Spinal cord (tissue), 10 donors: ENCODE measurements around the gene OSTM1. TPM values are rescaled to one million over a fixed set of nuclear protein-coding genes. Genes with fewer than 3 reads are reported as not detected.
A peak's percentile ranks its signal among the peaks of the same experiment; 100 is the strongest.

Source experiments
- DNase-seq, 6 donors: peaks; one replicate each; pipeline versions ENCODE4 v3.0.0 to v3.0.0-alpha.2; 2013 to 2015; ENCODE audit warnings: low spot score in 6 of 6, low read depth in 4 of 6
- H3K27ac ChIP-seq: one replicate; pipeline ENCODE4 v1.5.1; 2013; ENCODE audit warnings: low read depth, low read length, control low read depth
- H3K27me3 ChIP-seq: one replicate; pipeline ENCODE4 v1.6.1; 2013; ENCODE audit warnings: low read length; ENCODE audit not compliant: control insufficient read depth, insufficient read depth
- H3K36me3 ChIP-seq: one replicate; pipeline ENCODE4 v1.6.1; 2013; ENCODE audit warnings: low read length; ENCODE audit not compliant: control insufficient read depth, insufficient read depth
- H3K4me1 ChIP-seq: one replicate; pipeline ENCODE4 v1.6.1; 2013; ENCODE audit warnings: low read length; ENCODE audit not compliant: control insufficient read depth, insufficient read depth
- H3K4me3 ChIP-seq: one replicate; pipeline ENCODE4 v1.5.1; 2013; ENCODE audit warnings: low read depth, low read length, control low read depth
- H3K9me3 ChIP-seq: one replicate; pipeline ENCODE4 v1.6.1; 2013; ENCODE audit warnings: low read length; ENCODE audit not compliant: control insufficient read depth, insufficient read depth
- WGBS: methylation state at CpG from one replicate; pipeline ENCODE4 v1.1.5; 2013; ENCODE audit warnings: missing lambda C conversion rate; ENCODE audit not compliant: insufficient coverage; 5-methylcytosine and 5-hydroxymethylcytosine counted together
- long read RNA-seq, 4 donors: transcript quantifications; one replicate each; lab custom pipeline, GENCODE V29; 2026
- polyA plus RNA-seq, 2 donors: library from polyadenylated mRNA; unstranded; fragments of 120-200 nt; gene quantifications; one replicate each; pipeline ENCODE4 v1.2.1, GENCODE V29; 2013; ENCODE audit not compliant: insufficient read length in 2 of 2
- total RNA-seq, 2 donors: library from RNA; depleted of rRNA in 1 of 2; stranded (reverse); fragments of 120-200 nt in 1 of 2; fragments of >200 nt in 1 of 2; gene quantifications; one replicate each; pipeline versions ENCODE4 v1.2.3 to v1.2.4, GENCODE V29; 2013 to 2014
- donor health status: healthy.

Gene OSTM1, protein sequence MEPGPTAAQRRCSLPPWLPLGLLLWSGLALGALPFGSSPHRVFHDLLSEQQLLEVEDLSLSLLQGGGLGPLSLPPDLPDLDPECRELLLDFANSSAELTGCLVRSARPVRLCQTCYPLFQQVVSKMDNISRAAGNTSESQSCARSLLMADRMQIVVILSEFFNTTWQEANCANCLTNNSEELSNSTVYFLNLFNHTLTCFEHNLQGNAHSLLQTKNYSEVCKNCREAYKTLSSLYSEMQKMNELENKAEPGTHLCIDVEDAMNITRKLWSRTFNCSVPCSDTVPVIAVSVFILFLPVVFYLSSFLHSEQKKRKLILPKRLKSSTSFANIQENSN
- total RNA-seq (10 to 100 TPM; 38.2 to 52.0 TPM), polyA plus RNA-seq (10 to 100 TPM; 35.2 to 50.4 TPM)
- long read RNA-seq, donor 1, full-length matches to known transcripts: 19 of 19 reads
- long read RNA-seq, donor 1, partial matches to known transcripts: 0 of 19 reads
- long read RNA-seq, donor 1, other reads (novel, unspliced or antisense): 0 of 19 reads
- long read RNA-seq, donor 2, full-length matches to known transcripts: 4 of 4 reads
- long read RNA-seq, donor 2, partial matches to known transcripts: 0 of 4 reads
- long read RNA-seq, donor 2, other reads (novel, unspliced or antisense): 0 of 4 reads
- long read RNA-seq, donor 3, full-length matches to known transcripts: 6 of 6 reads
- long read RNA-seq, donor 3, partial matches to known transcripts: 0 of 6 reads
- long read RNA-seq, donor 3, other reads (novel, unspliced or antisense): 0 of 6 reads
- long read RNA-seq, donor 4, full-length matches to known transcripts: 3 of 3 reads
- long read RNA-seq, donor 4, partial matches to known transcripts: 0 of 3 reads
- long read RNA-seq, donor 4, other reads (novel, unspliced or antisense): 0 of 3 reads

DNA sequence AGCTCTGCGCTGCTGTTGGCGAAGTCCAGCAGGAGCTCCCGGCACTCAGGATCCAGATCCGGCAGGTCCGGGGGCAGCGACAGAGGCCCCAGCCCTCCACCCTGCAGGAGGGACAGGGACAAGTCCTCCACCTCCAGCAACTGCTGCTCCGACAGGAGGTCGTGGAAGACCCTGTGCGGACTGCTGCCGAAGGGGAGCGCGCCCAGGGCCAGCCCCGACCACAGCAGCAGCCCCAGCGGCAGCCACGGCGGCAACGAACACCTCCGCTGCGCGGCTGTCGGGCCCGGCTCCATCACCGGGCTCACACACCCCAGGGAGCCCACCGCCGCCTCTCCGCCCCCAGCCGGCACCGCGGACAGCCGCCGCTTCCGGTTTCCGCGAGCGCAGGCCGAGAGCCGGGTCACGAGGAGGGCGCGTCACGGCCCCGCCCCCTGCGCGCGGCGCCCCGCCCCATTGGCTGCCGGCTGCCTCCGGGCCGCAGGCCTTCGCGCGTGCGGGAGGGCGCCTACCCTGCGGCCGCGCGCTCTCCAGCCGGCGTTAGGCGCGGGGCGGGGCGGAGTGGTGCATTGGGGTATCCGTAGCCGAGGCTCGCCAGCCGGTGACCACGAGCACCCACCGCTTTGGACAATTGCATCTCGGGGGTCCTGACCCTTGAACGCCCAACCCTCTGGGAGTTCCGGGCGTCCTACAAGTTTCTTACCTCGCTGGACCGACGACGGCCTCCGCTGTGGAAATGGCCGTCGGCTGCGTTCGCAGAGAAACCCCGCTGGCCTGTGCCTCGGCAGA is at the start of gene OSTM1:
Gene OSTM1 (minus strand): TSS at position 383 of the 786 bp plus-strand sequence. CDS start 90 bp downstream, at position 293.
- under 1% methylated on average over 86 of the region's 86 CpGs for WGBS
- Histone ChIP-seq H3K4me3 (peak within 1 kb of the TSS; percentile 92), H3K4me1 (peaks cover 13% of the 10 kb centered on the region), H3K27ac (peak within 1 kb of the TSS; percentile 76), H3K9me3 (no peaks in the 10 kb centered on the region), H3K36me3 (peaks cover 3% of the 10 kb centered on the region), H3K27me3 (no peaks in the 10 kb centered on the region)
- peak; percentile 72 to 96 (median 84) for DNase-seq

DNA sequence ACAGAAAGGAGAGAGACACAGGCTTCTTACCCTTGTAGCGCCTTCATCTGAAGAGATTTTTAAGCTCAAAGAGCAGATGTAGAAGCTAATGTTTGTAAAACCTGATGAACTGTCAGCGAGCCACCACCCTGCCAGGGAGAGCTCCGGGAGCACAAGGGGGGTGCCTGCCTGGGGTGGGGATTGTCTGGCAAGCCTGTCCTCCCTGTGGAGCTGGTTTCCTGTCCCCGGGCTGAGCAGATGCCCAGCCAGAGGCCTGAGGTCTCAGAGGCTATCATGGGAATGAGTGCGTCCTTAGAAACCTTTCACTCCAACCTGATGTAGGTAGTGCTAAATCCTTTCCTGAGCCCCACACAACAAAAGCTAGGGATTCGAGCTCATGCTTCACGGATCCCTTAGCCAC is 49.4 kb upstream of the OSTM1 start:
- H3K27me3 ChIP-seq: peaks cover 87% of the 10 kb centered on the region
- no peaks in the 10 kb centered on the region for H3K9me3 ChIP-seq
- WGBS: 34% methylated on average over 6 of the region's 7 CpGs
- H3K4me1 ChIP-seq: peaks cover 14% of the 10 kb centered on the region
- no peak overlapping the region for H3K27ac ChIP-seq
- peak in 1 of 6 donors; percentile 4 for DNase-seq
- no peaks in the 10 kb centered on the region for H3K36me3 ChIP-seq
- no peak overlapping the region for H3K4me3 ChIP-seq

DNA sequence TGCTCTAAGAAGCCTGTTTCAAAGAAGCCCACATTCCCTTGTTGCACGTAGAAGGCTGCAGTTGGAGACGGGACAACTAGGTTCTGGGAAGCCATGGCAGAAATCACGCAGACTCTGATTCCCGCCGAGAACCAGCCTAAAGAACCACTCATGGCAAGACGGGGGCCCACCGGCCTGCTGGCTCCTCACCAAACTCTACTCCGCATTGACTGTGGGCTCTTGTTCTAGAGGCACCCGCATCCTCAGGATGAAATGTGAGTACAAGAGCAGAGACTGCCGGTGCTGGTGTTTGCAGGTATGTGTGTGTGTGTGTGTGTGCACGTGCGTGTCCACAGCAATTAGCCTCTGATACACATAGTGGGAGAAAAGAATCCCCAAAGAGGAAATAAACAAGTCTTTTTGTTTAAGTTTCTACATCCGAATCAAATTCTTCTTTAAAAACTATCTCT is 49.0 kb upstream of the OSTM1 start:
- Histone ChIP-seq H3K27me3 (peaks cover 87% of the 10 kb centered on the region), H3K4me3 (no peak overlapping the region), H3K36me3 (no peaks in the 10 kb centered on the region), H3K9me3 (no peaks in the 10 kb centered on the region), H3K27ac (no peak overlapping the region), H3K4me1 (peaks cover 18% of the 10 kb centered on the region)
- WGBS: 10% methylated on average over 6 of the region's 13 CpGs
- peak in 2 of 6 donors; percentile 4 to 40 for DNase-seq

DNA sequence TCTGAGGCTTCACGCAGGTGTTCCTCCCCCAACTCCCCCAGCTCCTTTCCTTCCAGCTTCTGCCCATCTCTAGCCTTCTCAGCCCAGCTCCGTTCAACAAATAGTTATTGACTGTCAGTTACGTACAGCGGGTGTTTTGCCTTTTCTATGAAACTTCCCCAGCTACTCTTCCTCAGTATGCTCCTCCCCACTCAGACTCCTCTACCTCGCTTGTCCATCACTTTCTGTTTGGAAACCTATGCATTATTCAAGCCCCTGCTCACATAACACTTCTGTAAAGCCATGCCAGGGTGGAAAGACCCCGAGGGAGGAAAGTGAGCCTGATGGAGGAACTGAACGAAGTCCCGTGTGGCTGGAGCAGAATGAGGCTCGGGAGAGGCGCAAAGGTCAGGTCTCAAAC is 47.1 kb upstream of the OSTM1 start:
- Histone ChIP-seq H3K4me3 (no peak overlapping the region), H3K36me3 (no peaks in the 10 kb centered on the region), H3K27ac (no peak overlapping the region), H3K27me3 (peaks cover 93% of the 10 kb centered on the region), H3K4me1 (peaks cover 35% of the 10 kb centered on the region), H3K9me3 (no peaks in the 10 kb centered on the region)
- no peak for DNase-seq
- WGBS: 43% methylated on average over 10 of the region's 10 CpGs

DNA sequence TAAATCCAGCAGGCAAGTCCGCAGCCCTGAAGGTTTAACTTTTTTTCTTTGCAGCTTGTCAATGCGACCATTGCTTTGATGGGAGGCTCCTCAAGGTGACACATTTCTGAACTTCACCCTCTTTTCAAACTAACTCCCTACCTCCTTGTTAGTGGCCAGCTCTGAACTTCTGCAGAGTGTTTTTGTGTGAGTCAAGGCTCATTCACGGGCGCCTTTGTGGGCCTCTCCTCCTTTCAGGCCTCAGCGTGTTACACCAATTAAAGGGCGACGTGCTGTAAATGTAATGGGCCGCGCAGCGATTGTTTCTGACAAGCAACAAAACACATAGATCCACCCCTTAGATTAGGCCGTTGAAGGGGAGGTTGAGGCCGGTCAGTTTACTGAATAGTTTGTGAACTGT is 45.8 kb upstream of the OSTM1 start:
- 44% methylated on average over 2 of the region's 12 CpGs for WGBS
- peak in 2 of 6 donors; percentile 75 to 76 for DNase-seq

DNA sequence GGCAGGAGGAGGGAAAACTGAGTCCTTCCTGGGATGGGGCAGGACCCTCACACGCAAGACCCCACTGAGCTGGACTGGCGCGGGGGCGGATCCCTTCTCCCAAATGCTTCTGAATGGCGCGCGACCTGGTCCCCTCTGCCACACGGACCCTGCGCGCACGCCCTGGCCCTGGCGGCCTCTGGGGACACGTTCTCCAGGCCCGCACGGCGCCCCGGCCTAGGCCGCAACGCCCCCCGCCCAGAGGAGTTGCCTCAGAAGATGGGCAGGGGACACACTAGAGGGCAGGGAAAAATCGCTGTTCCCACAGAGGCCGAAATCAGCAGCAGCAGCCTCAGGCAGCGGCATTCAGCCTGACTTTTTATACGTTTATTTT is 45.2 kb upstream of the OSTM1 start:
- peaks cover 46% of the 10 kb centered on the region for H3K4me1 ChIP-seq
- no peak overlapping the region for H3K27ac ChIP-seq
- H3K36me3 ChIP-seq: no peaks in the 10 kb centered on the region
- H3K27me3 ChIP-seq: peaks cover 97% of the 10 kb centered on the region
- WGBS: 17% methylated on average over 23 of the region's 24 CpGs
- H3K4me3 ChIP-seq: no peak overlapping the region
- DNase-seq: peak in 2 of 6 donors; percentile 4 to 25
- no peaks in the 10 kb centered on the region for H3K9me3 ChIP-seq

More for the DNA sequence above, 45.8 kb upstream of the OSTM1 start:
- Histone ChIP-seq H3K27ac (no peak overlapping the region), H3K27me3 (peaks cover 97% of the 10 kb centered on the region), H3K36me3 (no peaks in the 10 kb centered on the region), H3K4me1 (peaks cover 41% of the 10 kb centered on the region), H3K9me3 (no peaks in the 10 kb centered on the region), H3K4me3 (no peak overlapping the region)

DNA sequence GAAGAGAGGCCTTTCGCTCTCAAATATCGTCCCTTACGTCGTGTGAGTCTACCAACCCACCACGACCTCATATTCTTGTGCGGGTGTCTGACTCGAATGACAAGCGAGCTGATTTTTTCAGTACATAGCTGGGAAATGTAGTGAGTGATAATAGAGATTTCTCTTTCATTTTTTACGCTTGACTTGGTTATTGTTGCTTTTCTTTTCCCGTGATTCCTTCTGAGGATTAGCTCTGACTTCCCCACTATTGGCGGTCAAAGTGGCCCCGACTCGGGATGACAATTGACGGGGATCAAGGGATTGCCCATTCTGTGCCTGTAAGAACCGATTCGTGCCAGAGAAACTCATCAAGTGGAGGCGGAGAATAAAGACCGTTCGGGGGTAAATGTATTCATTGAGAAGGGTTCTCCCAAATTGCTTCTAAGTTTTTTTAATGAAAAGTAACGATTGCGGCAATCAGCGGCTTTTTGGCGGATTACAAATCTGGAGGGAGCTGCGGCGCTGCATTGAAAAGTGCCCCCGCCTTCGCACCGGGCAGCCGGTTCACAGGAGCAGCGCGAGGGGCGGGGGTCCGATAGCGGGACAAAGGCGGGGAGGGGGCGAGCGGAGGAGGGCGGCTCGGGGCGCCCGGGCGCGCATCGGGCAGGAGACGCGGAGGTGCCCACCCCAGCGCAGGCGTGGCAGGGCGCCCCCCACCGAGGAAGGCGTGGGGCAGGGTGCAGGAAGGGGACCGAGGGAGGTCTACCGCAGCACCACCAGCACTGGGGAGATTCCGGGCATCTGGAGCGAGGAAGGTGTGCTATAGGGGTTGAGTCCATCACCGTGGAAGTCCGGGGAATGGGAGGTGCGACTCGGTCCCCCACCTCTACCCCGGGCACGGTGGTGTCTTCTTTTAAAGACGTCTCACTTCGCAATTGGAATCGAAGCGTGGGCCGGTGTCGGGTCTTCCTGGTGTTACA is 44.5 kb upstream of the OSTM1 start:
- no peak overlapping the region for H3K27ac ChIP-seq
- peaks cover 52% of the 10 kb centered on the region for H3K4me1 ChIP-seq
- H3K4me3 ChIP-seq: peak overlapping the region; percentile 26
- 2% methylated on average over 53 of the region's 67 CpGs for WGBS
- peak in 2 of 6 donors; percentile 57 to 66 for DNase-seq
- H3K27me3 ChIP-seq: peaks cover 98% of the 10 kb centered on the region
- no peaks in the 10 kb centered on the region for H3K9me3 ChIP-seq
- H3K36me3 ChIP-seq: no peaks in the 10 kb centered on the region

DNA sequence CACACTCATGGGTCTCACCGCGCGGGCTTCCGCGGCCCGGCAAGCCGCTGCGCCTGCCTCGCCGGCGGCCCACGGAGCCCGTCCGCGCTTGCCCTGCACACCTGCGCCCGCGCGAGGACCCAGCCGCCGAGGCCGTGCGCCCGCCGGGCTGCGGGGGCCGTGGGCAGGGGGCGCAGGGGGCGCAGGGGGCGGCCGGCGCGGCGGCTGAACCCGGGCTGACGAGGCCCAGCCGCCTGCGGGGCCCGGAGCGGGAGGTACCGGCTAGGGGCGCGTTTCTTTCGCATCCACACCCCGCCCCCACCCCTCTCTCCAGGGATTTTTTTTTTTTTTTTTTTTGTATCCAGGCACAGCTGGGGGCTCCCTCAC is 43.8 kb upstream of the OSTM1 start:
- H3K4me1 ChIP-seq: peaks cover 59% of the 10 kb centered on the region
- no peaks in the 10 kb centered on the region for H3K9me3 ChIP-seq
- peak in 1 of 6 donors; percentile 3 for DNase-seq
- H3K27me3 ChIP-seq: peaks cover 98% of the 10 kb centered on the region
- H3K27ac ChIP-seq: no peak overlapping the region
- peak overlapping the region; percentile 49 for H3K4me3 ChIP-seq
- H3K36me3 ChIP-seq: no peaks in the 10 kb centered on the region
- under 1% methylated on average over 42 of the region's 45 CpGs for WGBS
